ENCODE results near the gene PCDH12. TPM values are rescaled to one million over a fixed set of nuclear protein-coding genes. Genes with fewer than 3 reads are reported as not detected.

Gene PCDH12
- total RNA-seq, 1 donor from 2014 or later: 0.61 TPM

GRCh38 chr5:141965071-141965470 is 7.1 kb upstream of the PCDH12 start:
- no peak overlapping the region for H3K27ac Mint-ChIP-seq (ENCODE audit: unreplicated experiment)
- H3K4me1 Mint-ChIP-seq: peaks cover 32% of the 10 kb centered on the region
- no peaks in the 10 kb centered on the region for H3K9me3 Mint-ChIP-seq
- TF ChIP-seq CTCF (conservative IDR thresholded peaks at IDR 0.05): no peak
- H3K27me3 Mint-ChIP-seq (ENCODE audit: low read depth): no peaks in the 10 kb centered on the region
- no peak for DNase-seq (ENCODE audit: low read depth, low spot score)
- no peak overlapping the region for H3K4me3 Mint-ChIP-seq
- no peaks in the 10 kb centered on the region for H3K36me3 Mint-ChIP-seq (ENCODE audit: low read depth)

GRCh38 chr5:141963701-141964100 is 5.7 kb upstream of the PCDH12 start:
- Mint-ChIP-seq H3K36me3 (ENCODE audit: low read depth) (no peaks in the 10 kb centered on the region), H3K4me3 (no peak overlapping the region), H3K9me3 (no peaks in the 10 kb centered on the region)

GRCh38 chr5:141961466-141961865 is 3.5 kb upstream of the PCDH12 start:
- no peak for TF ChIP-seq CTCF (conservative IDR thresholded peaks at IDR 0.05)
- no peak overlapping the region for H3K4me3 Mint-ChIP-seq
- no peaks in the 10 kb centered on the region for H3K36me3 Mint-ChIP-seq (ENCODE audit: low read depth)
- DNase-seq (ENCODE audit: low read depth, low spot score): no peak
- no peaks in the 10 kb centered on the region for H3K9me3 Mint-ChIP-seq
- peaks cover 31% of the 10 kb centered on the region for H3K4me1 Mint-ChIP-seq
- H3K27me3 Mint-ChIP-seq (ENCODE audit: low read depth): no peaks in the 10 kb centered on the region
- H3K27ac Mint-ChIP-seq (ENCODE audit: unreplicated experiment): no peak overlapping the region

More at GRCh38 chr5:141963701-141964100, 5.7 kb upstream of the PCDH12 start:
- Mint-ChIP-seq H3K27me3 (ENCODE audit: low read depth) (no peaks in the 10 kb centered on the region), H3K4me1 (peaks cover 26% of the 10 kb centered on the region), H3K27ac (ENCODE audit: unreplicated experiment) (no peak overlapping the region)
- no peak for TF ChIP-seq CTCF (conservative IDR thresholded peaks at IDR 0.05)
- no peak for DNase-seq (ENCODE audit: low read depth, low spot score)

DNA sequence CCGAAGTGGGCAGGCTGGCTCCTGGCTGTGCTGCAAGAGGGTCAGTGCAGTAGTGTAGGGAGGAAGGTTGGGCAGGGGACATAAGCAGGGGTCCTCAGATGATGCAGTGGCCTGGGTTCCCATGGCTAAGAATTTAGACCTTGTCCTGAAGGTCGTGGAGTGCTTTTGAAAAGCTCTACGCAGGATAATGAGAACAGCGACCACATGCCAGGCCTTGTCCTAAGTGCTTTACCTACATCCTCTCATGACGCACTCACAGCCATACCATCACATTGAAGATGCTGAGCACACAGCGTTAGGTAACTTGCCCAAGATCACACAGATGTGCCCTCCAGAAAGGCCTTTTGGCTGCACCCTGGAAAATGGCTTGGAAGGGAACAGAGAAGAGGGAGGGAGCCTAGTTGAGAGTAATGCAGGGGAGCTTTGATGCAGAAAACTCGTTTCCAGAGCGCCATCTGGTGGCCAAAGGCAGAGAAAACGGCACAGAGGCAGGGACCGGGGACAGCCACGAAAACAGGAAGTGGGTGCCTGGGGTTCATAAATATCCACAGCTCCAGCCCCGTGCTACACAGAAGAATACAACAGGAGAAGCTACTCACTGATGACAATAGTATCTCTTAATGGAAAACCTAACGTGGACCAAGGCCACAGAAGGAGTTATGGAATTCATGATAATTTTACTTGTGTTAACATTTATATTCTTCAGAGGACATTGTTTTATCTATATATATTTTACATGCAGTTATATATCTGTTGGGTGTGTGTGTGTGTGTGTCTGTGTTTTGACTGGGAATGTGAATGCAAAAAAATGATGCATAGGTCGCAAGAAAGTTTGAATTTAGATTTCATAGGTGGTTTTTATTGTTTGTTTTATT is 2.7 kb upstream of the PCDH12 start:
- peak overlapping the region; percentile 46 for H3K27ac Mint-ChIP-seq (ENCODE audit: unreplicated experiment)
- H3K9me3 Mint-ChIP-seq: no peaks in the 10 kb centered on the region
- peak; percentile 97 for DNase-seq (ENCODE audit: low read depth, low spot score)
- H3K4me1 Mint-ChIP-seq: peaks cover 31% of the 10 kb centered on the region
- peak; percentile 91 for TF ChIP-seq CTCF (conservative IDR thresholded peaks at IDR 0.05)
- no peaks in the 10 kb centered on the region for H3K36me3 Mint-ChIP-seq (ENCODE audit: low read depth)
- H3K4me3 Mint-ChIP-seq: no peak overlapping the region
- no peaks in the 10 kb centered on the region for H3K27me3 Mint-ChIP-seq (ENCODE audit: low read depth)

DNA sequence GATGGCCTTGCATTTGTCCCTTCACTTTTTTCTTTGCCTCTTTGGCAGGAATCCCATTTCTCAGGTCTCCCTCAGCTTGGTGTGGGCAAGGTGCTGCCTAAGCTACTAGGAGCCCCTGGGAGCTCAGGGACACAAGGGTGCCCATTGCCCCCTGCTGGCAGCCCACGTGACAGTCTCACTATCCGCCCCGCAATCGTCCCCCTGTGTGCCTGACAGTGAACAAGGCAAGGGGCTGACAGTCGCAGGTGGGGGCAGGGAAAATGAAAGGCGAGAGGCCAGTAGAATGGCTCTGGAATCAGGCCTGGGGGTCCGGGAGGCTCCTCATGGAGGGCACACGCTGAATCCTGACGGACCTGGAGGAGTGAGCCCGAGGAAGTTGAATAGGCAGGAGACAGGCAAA is 2.0 kb upstream of the PCDH12 start:
- DNase-seq (ENCODE audit: low read depth, low spot score): no peak
- no peak overlapping the region for H3K4me3 Mint-ChIP-seq
- TF ChIP-seq CTCF (conservative IDR thresholded peaks at IDR 0.05): no peak
- H3K36me3 Mint-ChIP-seq (ENCODE audit: low read depth): no peaks in the 10 kb centered on the region
- H3K27ac Mint-ChIP-seq (ENCODE audit: unreplicated experiment): no peak overlapping the region
- H3K9me3 Mint-ChIP-seq: no peaks in the 10 kb centered on the region
- no peaks in the 10 kb centered on the region for H3K27me3 Mint-ChIP-seq (ENCODE audit: low read depth)
- peaks cover 31% of the 10 kb centered on the region for H3K4me1 Mint-ChIP-seq
